GM19351 (cell line): ENCODE results near the gene ITPR1.
"Not testable (repeated sequence)": the region's sequence is repeated elsewhere in the genome, so short reads cannot be mapped to it uniquely, and the experiment has no call there.

Source experiments
- ATAC-seq: cut with Tn5 transposase; IDR thresholded peaks from one replicate; pipeline ENCODE4 v1.9.1; 2021; ENCODE audit warnings: mild to moderate bottlenecking, moderate library complexity; ENCODE audit not compliant: unreplicated experiment

Gene ITPR1

GRCh38 chr3:4588466-4588865 lies 95.3 kb downstream of the ITPR1 start:
- peak; percentile 47 for ATAC-seq

GRCh38 chr3:4589475-4590097 lies 96.4 kb downstream of the ITPR1 start:
- ATAC-seq: no peak

- not testable (repeated sequence) for ATAC-seq
These were observed 97.7 kb downstream of the ITPR1 start for GRCh38 chr3:4590849-4591248.

GRCh38 chr3:4591669-4592068 lies 98.5 kb downstream of the ITPR1 start:
- no peak for ATAC-seq

- ATAC-seq: no peak
These were observed 99.9 kb downstream of the ITPR1 start for GRCh38 chr3:4593014-4593413.

GRCh38 chr3:4595710-4596113 lies 102.6 kb downstream of the ITPR1 start:
- ATAC-seq: no peak

- ATAC-seq: no peak
These were observed 103.5 kb downstream of the ITPR1 start for GRCh38 chr3:4596612-4597011.

GRCh38 chr3:4597208-4597985 lies 104.2 kb downstream of the ITPR1 start:
- ATAC-seq: no peak

- not testable (repeated sequence) for ATAC-seq
These were observed 105.1 kb downstream of the ITPR1 start for GRCh38 chr3:4598232-4598631.

- ATAC-seq: no peak
These were observed 106.5 kb downstream of the ITPR1 start for GRCh38 chr3:4599612-4600011.

GRCh38 chr3:4600493-4600892 lies 107.3 kb downstream of the ITPR1 start:
- no peak for ATAC-seq

GRCh38 chr3:4601892-4602291 lies 108.7 kb downstream of the ITPR1 start:
- peak; percentile 45 for ATAC-seq

- no peak for ATAC-seq
These were observed 111.5 kb downstream of the ITPR1 start for GRCh38 chr3:4604693-4605092.

GRCh38 chr3:4606911-4607310 lies 113.8 kb downstream of the ITPR1 start:
- no peak for ATAC-seq

GRCh38 chr3:4613366-4613765 lies 120.2 kb downstream of the ITPR1 start:
- ATAC-seq: no peak

- ATAC-seq: no peak
These were observed 120.9 kb downstream of the ITPR1 start for GRCh38 chr3:4614070-4614469.

- ATAC-seq: no peak
These were observed 121.8 kb downstream of the ITPR1 start for GRCh38 chr3:4614927-4615326.

- no peak for ATAC-seq
These were observed 122.6 kb downstream of the ITPR1 start for GRCh38 chr3:4615750-4616149.

GRCh38 chr3:4623421-4623999 lies 130.4 kb downstream of the ITPR1 start:
- no peak for ATAC-seq

GRCh38 chr3:4627651-4628375 lies 134.7 kb downstream of the ITPR1 start:
- ATAC-seq: no peak
